NB4 (cell line): ENCODE data around the gene LIPA.

Experiments
- CTCF ChIP-seq: IDR thresholded peaks from one replicate; pipeline ENCODE4 v1.5.1; 2012; ENCODE audit warnings: low read depth, low read length
- MYC ChIP-seq: IDR thresholded peaks from 2 replicates; pipeline ENCODE4 v1.6.1; 2011; ENCODE audit warnings: low read depth, low read length

DNA sequence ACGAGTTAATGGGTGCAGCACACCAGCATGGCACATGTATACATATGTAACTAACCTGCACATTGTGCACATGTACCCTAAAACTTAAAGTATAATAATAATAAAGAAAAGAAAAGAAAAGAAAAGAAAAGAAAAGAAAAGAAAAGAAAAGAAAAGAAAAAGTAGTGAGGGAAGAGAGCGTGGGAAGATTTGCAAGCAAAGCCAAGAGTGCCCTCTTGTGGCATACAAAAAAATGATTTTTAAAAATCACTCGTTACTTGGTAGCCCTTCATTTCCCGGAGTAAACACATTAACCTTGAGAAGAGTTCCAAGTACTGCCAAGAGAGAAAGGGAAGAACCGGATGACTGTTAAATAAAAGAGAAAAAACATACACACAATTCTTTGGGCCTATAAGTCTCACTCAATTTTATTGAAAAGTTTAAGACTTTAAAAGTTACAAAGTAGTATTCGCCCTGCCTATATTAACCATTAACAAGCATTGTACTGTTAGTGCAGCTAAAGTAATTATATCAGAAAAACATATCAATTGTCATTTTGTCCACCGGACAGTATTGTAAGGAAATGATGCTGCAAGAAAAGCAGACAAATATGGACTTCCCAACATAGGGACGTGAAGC, 38.3 kb downstream of the LIPA start:
- TF ChIP-seq CTCF (peak; percentile 47), MYC (no peak)
